CD8-positive, alpha-beta memory T cell (primary cell): ENCODE results near the gene DDAH1. TPM values are rescaled to one million over a fixed set of nuclear protein-coding genes. Genes with fewer than 3 reads are reported as not detected.

Experiments
- CTCF ChIA-PET: fragments of 350-600 bp; sonication (Branson Sonifier 250); formaldehyde crosslinking; loops from one replicate; lab custom pipeline; 2021; ENCODE audit warnings: antibody characterized with exemption; lab: Charles Lee
- POLR2A ChIA-PET: fragments of 350-600 bp; sonication (Branson Sonifier 250); formaldehyde crosslinking; loops from one replicate; lab custom pipeline; 2021; ENCODE audit warnings: antibody characterized with exemption; lab: Charles Lee
- DNase-seq, 5 donors: peaks; one replicate each; pipeline versions ENCODE4 v3.0.0 to v3.0.0-alpha.2; 2020 to 2022; ENCODE audit warnings: mixed read lengths in 1 of 5
- H3K27ac ChIP-seq: one replicate; pipeline ENCODE4 v1.7.0; 2013; ENCODE audit warnings: low read depth, mild to moderate bottlenecking, low read length, moderate library complexity
- H3K27me3 ChIP-seq: 2 replicates; pipeline ENCODE4 v1.7.0; 2013; ENCODE audit warnings: low read length, mild to moderate bottlenecking; ENCODE audit not compliant: insufficient read depth, poor library complexity, severe bottlenecking
- H3K36me3 ChIP-seq: 2 replicates; pipeline ENCODE4 v1.7.0; 2013; ENCODE audit warnings: mild to moderate bottlenecking, low read length, moderate library complexity; ENCODE audit not compliant: insufficient read depth
- H3K4me1 ChIP-seq: 2 replicates; pipeline ENCODE4 v1.7.0; 2013; ENCODE audit warnings: mild to moderate bottlenecking, low read length, moderate library complexity; ENCODE audit not compliant: insufficient read depth
- H3K4me3 ChIP-seq: 2 replicates; pipeline ENCODE4 v1.7.0; 2013; ENCODE audit warnings: mild to moderate bottlenecking, low read length
- H3K9me3 ChIP-seq: 2 replicates; pipeline ENCODE4 v1.7.0; 2013; ENCODE audit warnings: mild to moderate bottlenecking, low read length
- H3K27ac Mint-ChIP-seq, 8 donors: one replicate each; pipeline ENCODE4 v1.8.0; 2020 to 2021; ENCODE audit warnings: mixed read lengths in 8 of 8, mild to moderate bottlenecking in 6 of 8, inconsistent platforms in 3 of 8, moderate library complexity in 3 of 8
- H3K27me3 Mint-ChIP-seq, 2 donors: one replicate each; pipeline ENCODE4 v1.8.0; 2020 to 2021; ENCODE audit warnings: mixed read lengths in 2 of 2, mild to moderate bottlenecking in 1 of 2, moderate library complexity in 1 of 2
- H3K36me3 Mint-ChIP-seq, 3 donors: one replicate each; pipeline ENCODE4 v1.8.0; 2020 to 2021; ENCODE audit warnings: mixed read lengths in 3 of 3, inconsistent platforms in 1 of 3, mild to moderate bottlenecking in 1 of 3
- H3K4me1 Mint-ChIP-seq, 3 donors: one replicate each; pipeline ENCODE4 v1.8.0; 2020 to 2021; ENCODE audit warnings: mixed read lengths in 3 of 3, inconsistent platforms in 1 of 3, mild to moderate bottlenecking in 1 of 3
- H3K4me3 Mint-ChIP-seq, 7 donors: one replicate each; pipeline ENCODE4 v1.8.0; 2020 to 2021; ENCODE audit warnings: mixed read lengths in 7 of 7, mild to moderate bottlenecking in 6 of 7, moderate library complexity in 4 of 7, inconsistent platforms in 2 of 7
- H3K9me3 Mint-ChIP-seq, 5 donors: one replicate each; pipeline ENCODE4 v1.8.0; 2020 to 2022; ENCODE audit warnings: mixed read lengths in 5 of 5, mild to moderate bottlenecking in 3 of 5, moderate library complexity in 2 of 5, inconsistent platforms in 1 of 5
- polyA plus RNA-seq: library from polyadenylated mRNA; unstranded; fragments of 300-500 nt; fragmentation: Illumina TruSeq; gene quantifications from one replicate; pipeline ENCODE4 v1.2.3, GENCODE V29; 2021
- total RNA-seq, 2 experiments: library from RNA; stranded (reverse); gene quantifications; one replicate each; pipeline ENCODE4 v1.2.3, GENCODE V29; 2021

Gene DDAH1
- total and polyA plus RNA-seq, 3 experiments from 2014 or later = not detected

DNA sequence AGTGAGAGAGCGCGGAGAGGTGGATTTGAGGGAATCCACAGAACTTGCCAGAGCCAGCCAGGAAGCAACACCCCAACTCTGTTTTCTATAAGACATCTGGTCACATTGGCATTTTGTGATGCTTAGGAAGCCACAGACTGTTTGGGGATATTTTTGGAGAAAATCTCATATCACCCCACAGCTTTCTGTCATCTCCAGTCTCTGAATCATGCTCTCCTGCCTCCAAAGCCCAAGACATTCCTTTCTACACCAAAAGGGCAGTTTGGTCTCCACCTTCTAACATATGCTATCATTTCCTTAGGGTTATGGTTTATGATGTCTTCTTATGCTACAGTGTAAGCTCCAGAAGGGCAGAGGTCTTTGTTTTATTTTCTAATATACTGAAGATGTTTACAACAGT lies 174.1 kb downstream of the DDAH1 start:
- CTCF ChIA-PET = no interaction called here
- H3K4me3 Mint-ChIP-seq = no peak overlapping the region
- no peak for DNase-seq
- H3K27me3 Mint-ChIP-seq = peaks cover 2 to 9% of the 10 kb centered on the region in 2 donors
- POLR2A ChIA-PET = no interaction called here
- Histone ChIP-seq H3K4me3 (no peak overlapping the region), H3K27ac (no peak overlapping the region), H3K9me3 (no peaks in the 10 kb centered on the region), H3K36me3 (no peaks in the 10 kb centered on the region), H3K4me1 (no peaks in the 10 kb centered on the region), H3K27me3 (no peaks in the 10 kb centered on the region)
- H3K27ac Mint-ChIP-seq = no peak overlapping the region
- H3K36me3 Mint-ChIP-seq = no peaks in the 10 kb centered on the region
- H3K9me3 Mint-ChIP-seq = no peaks in the 10 kb centered on the region
- no peaks in the 10 kb centered on the region for H3K4me1 Mint-ChIP-seq

DNA sequence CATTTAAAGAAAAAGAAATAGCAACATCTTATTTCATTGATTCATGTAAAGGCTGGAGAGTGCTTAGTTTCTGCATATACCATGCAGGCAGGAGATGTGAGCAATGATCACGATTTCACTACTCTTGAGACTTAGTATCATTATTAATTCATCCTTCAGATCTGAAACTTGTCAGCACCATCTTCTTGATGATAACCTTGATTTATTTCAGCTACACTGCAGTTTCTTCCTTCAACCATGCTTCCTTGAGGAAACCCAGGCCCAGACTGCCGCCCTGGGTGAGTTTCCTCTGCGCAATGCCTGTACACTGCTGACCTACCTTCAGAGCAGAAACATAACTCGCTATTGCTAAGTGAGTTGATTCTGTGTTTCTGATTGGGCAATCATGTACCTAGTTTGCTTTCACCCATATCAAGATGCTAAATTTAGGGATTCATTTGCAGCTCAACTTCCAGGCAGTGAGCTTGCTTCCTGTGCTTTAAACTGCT lies 175.1 kb downstream of the DDAH1 start:
- Histone ChIP-seq H3K4me1 (no peaks in the 10 kb centered on the region), H3K27ac (no peak overlapping the region), H3K27me3 (no peaks in the 10 kb centered on the region), H3K36me3 (no peaks in the 10 kb centered on the region), H3K4me3 (no peak overlapping the region), H3K9me3 (no peaks in the 10 kb centered on the region)
- Mint-ChIP-seq H3K27me3 (peaks cover 2 to 7% of the 10 kb centered on the region in 2 donors), H3K36me3 (no peaks in the 10 kb centered on the region), H3K9me3 (no peaks in the 10 kb centered on the region), H3K27ac (no peak overlapping the region), H3K4me1 (no peaks in the 10 kb centered on the region), H3K4me3 (no peak overlapping the region)
- ChIA-PET POLR2A (no interaction called here), CTCF (no interaction called here)
- no peak for DNase-seq

DNA sequence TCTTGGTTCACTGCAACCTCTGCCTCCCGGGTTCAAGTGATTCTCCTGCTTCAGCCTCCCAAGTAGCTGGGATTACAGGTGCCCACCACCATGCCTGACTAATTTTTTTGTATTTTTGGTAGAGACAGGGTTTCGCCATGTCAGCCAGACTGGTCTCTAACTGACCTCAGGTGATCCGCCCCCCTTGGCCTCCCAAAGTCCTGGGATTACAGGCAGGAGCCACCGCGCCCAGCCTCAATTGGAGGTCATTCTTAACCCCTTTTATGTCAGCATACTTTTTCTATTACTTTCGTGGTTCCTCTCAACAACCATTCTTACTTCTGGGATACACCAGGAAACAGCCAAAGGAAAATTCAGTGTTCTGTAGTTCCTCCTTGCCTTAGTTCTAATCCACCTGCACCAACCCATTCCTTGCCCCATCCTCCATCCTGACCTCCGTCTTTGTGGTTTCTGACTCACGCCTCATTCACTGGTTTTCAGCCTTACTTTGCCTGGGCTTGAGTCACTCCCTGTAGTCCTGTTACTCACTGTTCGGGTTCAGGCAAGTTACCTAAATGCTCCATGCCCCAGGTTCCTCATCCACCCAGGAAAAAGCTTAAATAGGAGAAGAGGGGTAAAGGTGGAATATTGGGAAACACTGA lies 175.6 kb downstream of the DDAH1 start:
- POLR2A ChIA-PET = no interaction called here
- H3K4me3 Mint-ChIP-seq = no peak overlapping the region
- Histone ChIP-seq H3K27me3 (no peaks in the 10 kb centered on the region), H3K9me3 (no peaks in the 10 kb centered on the region), H3K36me3 (no peaks in the 10 kb centered on the region), H3K4me1 (no peaks in the 10 kb centered on the region), H3K4me3 (no peak overlapping the region), H3K27ac (no peak overlapping the region)
- peaks cover 2 to 5% of the 10 kb centered on the region in 2 donors for H3K27me3 Mint-ChIP-seq
- H3K4me1 Mint-ChIP-seq = no peaks in the 10 kb centered on the region
- CTCF ChIA-PET = interaction anchor here (0.7 kb wide), 1 partner anchor 317 kb away, joined by 3 read pairs; no protein-coding TSS in a partner anchor
- no peak overlapping the region for H3K27ac Mint-ChIP-seq
- no peak for DNase-seq
- H3K9me3 Mint-ChIP-seq = no peaks in the 10 kb centered on the region
- H3K36me3 Mint-ChIP-seq = no peaks in the 10 kb centered on the region

DNA sequence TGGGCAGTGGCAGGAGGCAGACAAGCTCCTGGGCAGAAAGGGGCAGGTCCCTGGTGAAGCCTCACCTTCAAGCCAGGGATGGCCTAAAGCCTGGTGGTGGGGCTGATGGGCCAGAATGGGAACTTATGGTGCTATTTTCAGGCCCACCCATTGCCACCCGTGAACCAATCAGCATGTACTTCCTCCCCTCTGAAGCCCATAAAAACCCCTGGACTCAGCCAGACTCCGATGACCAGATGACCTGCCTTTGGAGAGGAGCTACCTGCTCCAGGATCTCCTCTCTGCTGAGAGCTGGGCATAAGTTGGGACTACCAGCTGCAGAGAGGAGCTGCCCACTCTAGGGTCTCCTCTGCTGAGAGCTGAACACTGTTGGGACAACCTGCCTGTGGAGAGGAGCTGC lies 180.8 kb downstream of the DDAH1 start:
- ChIA-PET CTCF (interaction anchor here (1.7 kb wide), 1 partner anchor 8 kb away, joined by 4 read pairs; the partner anchor contains the start of gene BCL10), POLR2A (no interaction called here)
- Histone ChIP-seq H3K9me3 (no peaks in the 10 kb centered on the region), H3K36me3 (no peaks in the 10 kb centered on the region), H3K27me3 (no peaks in the 10 kb centered on the region), H3K4me3 (no peak overlapping the region), H3K4me1 (no peaks in the 10 kb centered on the region), H3K27ac (no peak overlapping the region)
- H3K9me3 Mint-ChIP-seq = no peaks in the 10 kb centered on the region
- no peak overlapping the region for H3K4me3 Mint-ChIP-seq
- no peak for DNase-seq
- H3K27ac Mint-ChIP-seq = no peak overlapping the region
- peaks cover under 1 to 7% (median 4%) of the 10 kb centered on the region in 3 donors for H3K4me1 Mint-ChIP-seq
- no peaks in the 10 kb centered on the region for H3K36me3 Mint-ChIP-seq
- H3K27me3 Mint-ChIP-seq = peaks cover 6 to 12% of the 10 kb centered on the region in 2 donors

DNA sequence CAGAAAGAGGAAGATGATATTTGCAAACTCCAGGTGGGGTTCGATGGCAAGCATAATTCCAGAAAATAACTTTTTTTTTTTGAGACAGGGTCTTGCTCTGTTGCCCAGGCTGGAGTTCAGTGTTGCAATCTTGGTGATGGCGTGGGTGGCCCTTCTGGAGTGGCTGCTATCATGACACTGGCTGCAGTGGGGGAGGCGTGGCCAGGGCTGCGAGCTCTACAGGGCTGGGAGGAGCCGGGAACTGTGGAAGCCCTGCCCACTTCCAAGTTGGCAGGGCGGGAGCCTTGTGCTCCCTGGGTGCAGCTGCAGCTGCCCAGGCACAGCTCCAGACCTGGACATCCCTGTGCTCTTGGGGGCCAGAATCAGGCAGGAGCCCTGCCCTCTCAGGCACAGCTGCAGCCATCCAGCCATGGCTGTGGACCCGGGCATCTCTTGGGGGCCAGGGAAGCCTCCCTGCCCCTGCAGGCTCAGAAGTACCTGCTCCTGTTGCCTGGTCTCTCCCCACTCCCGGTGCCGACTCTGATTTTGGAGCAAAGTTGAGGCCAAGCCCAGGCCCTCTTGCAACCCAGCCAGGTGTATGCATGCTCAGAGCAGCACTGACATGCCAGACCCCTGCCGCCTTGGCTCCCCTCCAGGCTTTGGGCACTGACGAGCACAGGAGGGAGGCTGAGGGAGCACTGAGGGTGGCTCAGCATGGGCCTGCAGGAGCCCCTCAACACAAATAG lies 181.3 kb downstream of the DDAH1 start:
- Mint-ChIP-seq H3K27me3 (peaks cover 6 to 12% of the 10 kb centered on the region in 2 donors), H3K27ac (no peak overlapping the region), H3K9me3 (no peaks in the 10 kb centered on the region), H3K36me3 (no peaks in the 10 kb centered on the region), H3K4me3 (no peak overlapping the region), H3K4me1 (peaks cover 7 to 12% (median 9%) of the 10 kb centered on the region in 3 donors)
- H3K36me3 ChIP-seq = no peaks in the 10 kb centered on the region
- H3K27me3 ChIP-seq = no peaks in the 10 kb centered on the region
- H3K4me3 ChIP-seq = no peak overlapping the region
- H3K9me3 ChIP-seq = no peaks in the 10 kb centered on the region
- ChIA-PET POLR2A (interaction anchor here (0.7 kb wide), 1 partner anchor 31 kb away, joined by 3 read pairs; no protein-coding TSS in a partner anchor), CTCF (no interaction called here)
- DNase-seq = no peak
- no peaks in the 10 kb centered on the region for H3K4me1 ChIP-seq
- H3K27ac ChIP-seq = no peak overlapping the region

DNA sequence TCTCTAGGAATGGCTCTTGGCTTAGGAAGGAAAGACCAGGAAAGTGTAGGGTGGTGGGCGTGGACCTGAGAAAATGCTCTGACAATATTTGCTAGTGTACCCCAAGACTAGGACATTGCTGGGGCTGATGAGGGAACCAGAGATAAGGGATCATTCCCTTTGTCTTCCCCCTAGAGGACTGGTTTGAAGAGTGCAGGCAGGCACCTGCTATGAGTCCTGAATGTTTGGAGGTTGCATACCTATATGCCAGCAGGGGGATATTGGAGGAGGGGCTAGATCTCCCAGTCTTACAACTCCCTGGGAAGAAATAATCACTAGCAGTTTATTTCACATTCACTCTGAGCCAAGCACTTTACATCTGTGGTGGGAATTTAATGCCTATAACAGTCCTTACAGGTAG lies 182.5 kb downstream of the DDAH1 start:
- POLR2A ChIA-PET = no interaction called here
- peaks cover 6 to 12% of the 10 kb centered on the region in 2 donors for H3K27me3 Mint-ChIP-seq
- CTCF ChIA-PET = no interaction called here

DNA sequence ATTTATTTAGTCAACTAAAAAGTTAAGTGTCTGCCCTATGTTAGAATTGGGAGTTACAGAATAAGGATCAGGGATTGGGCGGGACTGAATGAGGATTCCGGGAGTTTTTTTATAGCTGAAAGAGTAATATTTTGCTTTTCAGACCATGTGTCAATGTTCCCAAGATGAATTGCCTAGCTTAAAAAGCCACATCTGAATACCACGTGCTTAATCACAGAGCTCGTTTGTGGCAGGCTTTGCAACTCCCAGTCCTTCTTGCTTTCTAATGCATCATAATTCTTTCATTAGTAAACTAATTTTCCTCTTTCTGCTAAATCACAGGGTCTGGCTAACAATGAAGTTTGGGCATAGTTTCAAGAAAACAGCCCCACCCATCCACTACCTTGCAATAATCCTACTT lies 184.3 kb downstream of the DDAH1 start:
- H3K27me3 Mint-ChIP-seq = peaks cover 6 to 12% of the 10 kb centered on the region in 2 donors
- H3K9me3 Mint-ChIP-seq = no peaks in the 10 kb centered on the region
- no peak overlapping the region for H3K4me3 Mint-ChIP-seq
- H3K36me3 Mint-ChIP-seq = peaks cover 0 to 5% (median 0%) of the 10 kb centered on the region in 3 donors
- ChIA-PET POLR2A (no interaction called here), CTCF (no interaction called here)
- Histone ChIP-seq H3K27me3 (no peaks in the 10 kb centered on the region), H3K27ac (no peak overlapping the region), H3K4me1 (peaks cover 10% of the 10 kb centered on the region), H3K36me3 (no peaks in the 10 kb centered on the region), H3K9me3 (no peaks in the 10 kb centered on the region), H3K4me3 (no peak overlapping the region)
- no peak for DNase-seq
- peaks cover 14 to 20% (median 16%) of the 10 kb centered on the region in 3 donors for H3K4me1 Mint-ChIP-seq
- H3K27ac Mint-ChIP-seq = no peak overlapping the region

More for the DNA sequence above, 182.5 kb downstream of the DDAH1 start:
- Histone ChIP-seq H3K4me1 (no peaks in the 10 kb centered on the region), H3K4me3 (no peak overlapping the region), H3K9me3 (no peaks in the 10 kb centered on the region), H3K27me3 (no peaks in the 10 kb centered on the region), H3K36me3 (no peaks in the 10 kb centered on the region), H3K27ac (no peak overlapping the region)
- H3K36me3 Mint-ChIP-seq = no peaks in the 10 kb centered on the region
- H3K4me3 Mint-ChIP-seq = no peak overlapping the region
- H3K4me1 Mint-ChIP-seq = peaks cover 7 to 13% (median 10%) of the 10 kb centered on the region in 3 donors
- H3K9me3 Mint-ChIP-seq = no peaks in the 10 kb centered on the region
- DNase-seq = no peak
- no peak overlapping the region for H3K27ac Mint-ChIP-seq
